A549 (cell line): ENCODE measurements around the gene TPRN. TPM values are rescaled to one million over a fixed set of nuclear protein-coding genes. Genes with fewer than 3 reads are reported as not detected.
A peak's percentile ranks its signal among the peaks of the same experiment; 100 is the strongest.
"Not testable (repeated sequence)": the region's sequence is repeated elsewhere in the genome, so short reads cannot be mapped to it uniquely, and the experiment has no call there.

Experiments
- ATAC-seq, 2 experiments: fragments of 200-7000 bp in 1 of 2; fragments of >200 bp in 1 of 2; cut with Nextera tagmentation in 1 of 2; cut with Tn5 transposase in 1 of 2; 3 replicates each; pipeline versions ENCODE4 v1.8.0 to v1.9.1; 2018 to 2020; ENCODE audit warnings: mild to moderate bottlenecking in 1 of 2, moderate library complexity in 1 of 2
- CTCF ChIA-PET: fragments of 300-600 bp; sonication (Branson Sonifier 250); formaldehyde crosslinking; extraction: SDS; loops from one replicate; lab custom pipeline; 2021; ENCODE audit warnings: antibody characterized with exemption, inconsistent platforms; lab: Yijun Ruan, JAX
- POLR2A ChIA-PET: fragments of 350-600 bp; formaldehyde crosslinking; extraction: SDS; loops from one replicate; lab custom pipeline; 2021; ENCODE audit warnings: antibody characterized with exemption, inconsistent platforms; lab: Yijun Ruan, JAX
- DNase-seq, 2 experiments: peaks; one replicate each; pipeline versions ENCODE4 v3.0.0 to v3.0.0-alpha.2; 2011 to 2016; ENCODE audit warnings: low read depth in 1 of 2, low spot score in 1 of 2
- FAIRE-seq: peaks from 2 replicates; lab custom pipeline; 2011; peaks lifted over from hg19 to GRCh38; lab: Jason Lieb, UNC
- H3K27ac ChIP-seq, 2 experiments: fragments of >200 bp; sonication (Bioruptor Twin); formaldehyde crosslinking; 3 replicates each; pipeline ENCODE4 v1.5.1; 2016 to 2017
- H3K4me1 ChIP-seq: fragments of >200 bp; sonication (Bioruptor Twin); formaldehyde crosslinking; 3 replicates; pipeline ENCODE4 v1.6.1; 2016
- H3K4me2 ChIP-seq: fragments of >200 bp; sonication (Bioruptor Twin); formaldehyde crosslinking; 3 replicates; pipeline ENCODE4 v1.6.1; 2016
- H3K4me3 ChIP-seq: fragments of >200 bp; sonication (Bioruptor Twin); formaldehyde crosslinking; 3 replicates; pipeline ENCODE4 v1.5.1; 2016
- H3K9me3 ChIP-seq: fragments of >200 bp; sonication (Bioruptor Twin); formaldehyde crosslinking; 3 replicates; pipeline ENCODE4 v1.6.1; 2016
- BCL3 ChIP-seq: fragments of >200 bp; sonication (Bioruptor Twin); formaldehyde crosslinking; IDR thresholded peaks from 3 replicates; pipeline ENCODE4 v1.6.1; 2016
- BHLHE40 ChIP-seq: IDR thresholded peaks from 2 replicates; pipeline ENCODE4 v1.6.1; 2012; ENCODE audit warnings: low read depth, low read length, inconsistent platforms
- CBX2 ChIP-seq: fragments of 200-600 bp; sonication (generic); IDR thresholded peaks from 2 replicates; pipeline ENCODE4 v1.6.1; 2016; ENCODE audit warnings: low read depth, mild to moderate bottlenecking, borderline replicate concordance
- CHD4 ChIP-seq: fragments of 200-600 bp; sonication (generic); IDR thresholded peaks from 2 replicates; pipeline ENCODE4 v1.6.1; 2016; ENCODE audit warnings: antibody characterized with exemption, mild to moderate bottlenecking, borderline replicate concordance
- CTCF ChIP-seq: fragments of >200 bp; sonication (Bioruptor Twin); formaldehyde crosslinking; IDR thresholded peaks from 3 replicates; pipeline ENCODE4 v1.5.1; 2016
- E2F6 ChIP-seq: IDR thresholded peaks from 2 replicates; pipeline ENCODE4 v1.6.1; 2012; ENCODE audit warnings: low read depth, borderline replicate concordance
- EHF ChIP-seq: fragments of 250-450 bp; sonication (Bioruptor Pico); IDR thresholded peaks from 2 replicates; pipeline ENCODE4 v1.5.0; 2020; ENCODE audit warnings: mild to moderate bottlenecking
- GATA3 ChIP-seq: IDR thresholded peaks from 2 replicates; pipeline ENCODE4 v1.6.1; 2012; ENCODE audit warnings: borderline replicate concordance
- HOXB5 ChIP-seq: fragments of 250-450 bp; sonication (Bioruptor Pico); IDR thresholded peaks from 2 replicates; pipeline ENCODE4 v1.5.0; 2020; ENCODE audit warnings: mild to moderate bottlenecking, moderate library complexity
- JUN ChIP-seq, 2 experiments: fragments of >200 bp; sonication (Bioruptor Twin); formaldehyde crosslinking; IDR thresholded peaks; 2 replicates in 1 of 2; 3 replicates in 1 of 2; pipeline ENCODE4 v1.6.1; 2016 to 2017
- MAX ChIP-seq: IDR thresholded peaks from 2 replicates; pipeline ENCODE4 v1.6.1; 2012
- MAZ ChIP-seq: fragments of 150-350 bp; IDR thresholded peaks from 2 replicates; pipeline ENCODE4 v1.6.1; 2014; ENCODE audit warnings: antibody characterized with exemption, low read depth, low read length, borderline replicate concordance
- MYC ChIP-seq: IDR thresholded peaks from 2 replicates; pipeline ENCODE4 v1.6.1; 2012; ENCODE audit warnings: mild to moderate bottlenecking, inconsistent platforms, low read length, improper control_type of control experiment, borderline replicate concordance
- PHF8 ChIP-seq: fragments of 200-600 bp; sonication (generic); IDR thresholded peaks from 2 replicates; pipeline ENCODE4 v1.6.1; 2016; ENCODE audit warnings: low read depth, mild to moderate bottlenecking, antibody characterized with exemption, moderate library complexity, borderline replicate concordance
- POLR2A ChIP-seq: IDR thresholded peaks from 2 replicates; pipeline ENCODE4 v1.6.1; 2012; ENCODE audit warnings: mild to moderate bottlenecking, low read length
- RCOR1 ChIP-seq: fragments of 150-350 bp; IDR thresholded peaks from 2 replicates; pipeline ENCODE4 v1.6.1; 2014; ENCODE audit warnings: antibody characterized with exemption, low read length, low read depth
- RNF2 ChIP-seq: fragments of 200-600 bp; sonication (generic); IDR thresholded peaks from 2 replicates; pipeline ENCODE4 v1.6.1; 2016; ENCODE audit warnings: low read depth, mild to moderate bottlenecking, antibody characterized with exemption, moderate library complexity, borderline replicate concordance
- USF2 ChIP-seq: fragments of 450-650 bp; IDR thresholded peaks from 2 replicates; pipeline ENCODE4 v1.6.1; 2014; ENCODE audit warnings: antibody characterized with exemption
- ZSCAN20 ChIP-seq: fragments of 250-450 bp; sonication (Bioruptor Pico); IDR thresholded peaks from 2 replicates; pipeline ENCODE4 v1.8.0; 2022; ENCODE audit warnings: mild to moderate bottlenecking, moderate library complexity
- WGBS: methylation state at CpG from one replicate; pipeline ENCODE4 v1.1.6; 2017; ENCODE audit errors: missing lambda C conversion rate; 5-methylcytosine and 5-hydroxymethylcytosine counted together
- polyA plus RNA-seq, 4 experiments: library from polyadenylated mRNA; depleted of rRNA in 3 of 4; stranded (reverse); fragments of >200 nt; fragmentation: RNase III in 1 of 4; extraction: RNeasy Plus Mini Kit Qiagen cat#74134 plus additional on column Dnase treatment in 1 of 4; gene quantifications; 2 replicates in 3 of 4; 3 replicates in 1 of 4; pipeline ENCODE4 v1.2.3, GENCODE V29; 2011 to 2017

The TPRN gene
- polyA plus RNA-seq, 2 of the 4 experiments (the other 2 are of a cell fraction): 2.1 to 6.5 TPM

GRCh38 chr9:137240318-137240840 lies 39.8 kb upstream of the TPRN start:
- DNase-seq: peak in 1 of 2 experiments; percentile 80
- CTCF ChIA-PET: interaction anchor here (0.9 to 13.1 kb wide), 13 partner anchors 9 to 211 kb away, joined by 3 to 236 read pairs (median 4); partner anchors contain the start of genes CYSRT1, NELFB, NRARP and RNF208
- peak; percentile 17 to 46 for ATAC-seq

GRCh38 chr9:137239541-137240200 lies 39.1 kb upstream of the TPRN start:
- peak overlapping the region; percentile 81 for H3K4me2 ChIP-seq
- peak overlapping the region; percentile 97 to 99 for H3K27ac ChIP-seq
- not testable (repeated sequence) for H3K9me3 ChIP-seq, ATAC-seq, FAIRE-seq, DNase-seq
- H3K4me3 ChIP-seq: peak overlapping the region; percentile 67
- ChIA-PET POLR2A (interaction anchor here (0.6 to 3.3 kb wide), 14 partner anchors 10 to 193 kb away, joined by 3 to 97 read pairs (median 8); partner anchors contain the start of genes CYSRT1, DPP7, NELFB and NPDC1), CTCF (interaction anchor here (0.9 to 13.1 kb wide), 11 partner anchors 8 to 210 kb away, joined by 3 to 236 read pairs (median 4); partner anchors contain the start of genes CYSRT1, NELFB, RNF208 and RNF224)
- 75% methylated on average over 27 of the region's 27 CpGs for WGBS
- peaks cover 54% of the 10 kb centered on the region for H3K4me1 ChIP-seq

More at GRCh38 chr9:137240318-137240840, 39.8 kb upstream of the TPRN start:
- FAIRE-seq: no peak
- WGBS: 0% methylated on average over 10 of the region's 58 CpGs
- POLR2A ChIA-PET: interaction anchor here (0.5 to 3.3 kb wide), 49 partner anchors 9 to 378 kb away, joined by 3 to 97 read pairs (median 5); partner anchors contain the start of genes ANAPC2, CYSRT1, DPP7 and EHMT1
- Histone ChIP-seq H3K9me3 (no peaks in the 10 kb centered on the region), H3K4me3 (peak overlapping the region; percentile 67), H3K27ac (peak overlapping the region; percentile 97 to 99), H3K4me2 (peak overlapping the region; percentile 81), H3K4me1 (peaks cover 54% of the 10 kb centered on the region)
- TF ChIP-seq CTCF (peak; percentile 22; the same call in 1 of the 3 replicates), PHF8 (peak; percentile 48; the same call in 1 of the 2 replicates), GATA3 (no peak; the same call in 1 of the 2 replicates), CHD4 (no peak), RCOR1 (no peak), BHLHE40 (peak; percentile 78), ZSCAN20 (no peak), USF2 (peak; percentile 69), MAZ (peak; percentile 56; the same call in 1 of the 2 replicates), CBX2 (no peak), MYC (peak; percentile 87), RNF2 (no peak), JUN (IDR thresholded peaks at IDR 0.05) (peak in 1 of 2 experiments; percentile 9; a peak in 2 of 5 replicates), EHF (CRISPR knock-in tag) (no peak), POLR2A (peak; percentile 52), HOXB5 (peak; percentile 73; the same call in 1 of the 2 replicates), E2F6 (peak; percentile 92), BCL3 (peak; percentile 79; the same call in 2 of the 3 replicates), MAX (peak; percentile 98)
